ENCODE data around the gene KCNG3. TPM values are rescaled to one million over a fixed set of nuclear protein-coding genes. Genes with fewer than 3 reads are reported as not detected.
A peak's percentile ranks its signal among the peaks of the same experiment; 100 is the strongest.

Gene KCNG3
- total and polyA plus RNA-seq, 2 of the 13 experiments (the other 11 are each of a cell fraction or from before 2014, with no cell fraction given) = 2.8 to 4.8 TPM

GRCh38 chr2:42494355-42495233, 812 bp upstream of the KCNG3 start (continued):
- TF ChIP-seq ZNF749 (CRISPR knock-in tag; IDR thresholded peaks at IDR 0.05; ENCODE audit: borderline replicate concordance) = peak; percentile 21; the same call in 1 of the 2 replicates
- TF ChIP-seq, protein P1, sequence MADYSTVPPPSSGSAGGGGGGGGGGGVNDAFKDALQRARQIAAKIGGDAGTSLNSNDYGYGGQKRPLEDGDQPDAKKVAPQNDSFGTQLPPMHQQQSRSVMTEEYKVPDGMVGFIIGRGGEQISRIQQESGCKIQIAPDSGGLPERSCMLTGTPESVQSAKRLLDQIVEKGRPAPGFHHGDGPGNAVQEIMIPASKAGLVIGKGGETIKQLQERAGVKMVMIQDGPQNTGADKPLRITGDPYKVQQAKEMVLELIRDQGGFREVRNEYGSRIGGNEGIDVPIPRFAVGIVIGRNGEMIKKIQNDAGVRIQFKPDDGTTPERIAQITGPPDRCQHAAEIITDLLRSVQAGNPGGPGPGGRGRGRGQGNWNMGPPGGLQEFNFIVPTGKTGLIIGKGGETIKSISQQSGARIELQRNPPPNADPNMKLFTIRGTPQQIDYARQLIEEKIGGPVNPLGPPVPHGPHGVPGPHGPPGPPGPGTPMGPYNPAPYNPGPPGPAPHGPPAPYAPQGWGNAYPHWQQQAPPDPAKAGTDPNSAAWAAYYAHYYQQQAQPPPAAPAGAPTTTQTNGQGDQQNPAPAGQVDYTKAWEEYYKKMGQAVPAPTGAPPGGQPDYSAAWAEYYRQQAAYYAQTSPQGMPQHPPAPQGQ (CRISPR knock-in tag; IDR thresholded peaks at IDR 0.05; ENCODE audit: borderline replicate concordance) = no peak
- 0 out of 2 replicates have a peak, but pooled peaks have one; percentile 8 for TF ChIP-seq RCOR2 (CRISPR knock-in tag; IDR thresholded peaks at IDR 0.05)
- no peak for TF ChIP-seq CBX2 (IDR thresholded peaks at IDR 0.05; ENCODE audit: low read depth, low read length)
- TF ChIP-seq CBX2 (CRISPR knock-in tag; IDR thresholded peaks at IDR 0.05; ENCODE audit: low read depth) = no peak
- no peak for TF ChIP-seq FOXP1 (IDR thresholded peaks at IDR 0.05)
- TF ChIP-seq FOXP1 (CRISPR knock-in tag; IDR thresholded peaks at IDR 0.05) = no peak
- no peak for TF ChIP-seq BRD4 (CRISPR knock-in tag; IDR thresholded peaks at IDR 0.05)
- TF ChIP-seq SRSF9 (IDR thresholded peaks at IDR 0.05; ENCODE audit: borderline replicate concordance, insufficient read depth, low read depth, low read length, poor library complexity, severe bottlenecking) = no peak
- TF ChIP-seq SOX6 (IDR thresholded peaks at IDR 0.05) = no peak
- TF ChIP-seq SOX6 (CRISPR knock-in tag; IDR thresholded peaks at IDR 0.05) = 0 out of 2 replicates have a peak, but pooled peaks have one; percentile 10
- TF ChIP-seq AHR (CRISPR knock-in tag; IDR thresholded peaks at IDR 0.05) = no peak
- TF ChIP-seq ZMYM4 (CRISPR knock-in tag; IDR thresholded peaks at IDR 0.05) = no peak
- no peak for TF ChIP-seq GTF2F1 (IDR thresholded peaks at IDR 0.05; ENCODE audit: low read length)
- no peak for TF ChIP-seq PITX1 (CRISPR knock-in tag; IDR thresholded peaks at IDR 0.05)
- TF ChIP-seq WIZ (CRISPR knock-in tag; IDR thresholded peaks at IDR 0.05) = no peak
- TF ChIP-seq SMC3 (IDR thresholded peaks at IDR 0.05; ENCODE audit: low read length) = peak; percentile 96
- TF ChIP-seq, protein P2, sequence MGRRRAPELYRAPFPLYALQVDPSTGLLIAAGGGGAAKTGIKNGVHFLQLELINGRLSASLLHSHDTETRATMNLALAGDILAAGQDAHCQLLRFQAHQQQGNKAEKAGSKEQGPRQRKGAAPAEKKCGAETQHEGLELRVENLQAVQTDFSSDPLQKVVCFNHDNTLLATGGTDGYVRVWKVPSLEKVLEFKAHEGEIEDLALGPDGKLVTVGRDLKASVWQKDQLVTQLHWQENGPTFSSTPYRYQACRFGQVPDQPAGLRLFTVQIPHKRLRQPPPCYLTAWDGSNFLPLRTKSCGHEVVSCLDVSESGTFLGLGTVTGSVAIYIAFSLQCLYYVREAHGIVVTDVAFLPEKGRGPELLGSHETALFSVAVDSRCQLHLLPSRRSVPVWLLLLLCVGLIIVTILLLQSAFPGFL (CRISPR knock-in tag; IDR thresholded peaks at IDR 0.05) = no peak
- no peak for TF ChIP-seq ZNF30 (CRISPR knock-in tag; IDR thresholded peaks at IDR 0.05)
- TF ChIP-seq ZNF451 (CRISPR knock-in tag; IDR thresholded peaks at IDR 0.05) = no peak
- TF ChIP-seq ARNTL (CRISPR knock-in tag; IDR thresholded peaks at IDR 0.05) = no peak; the same call in 1 of the 2 replicates
- TF ChIP-seq JUND (CRISPR knock-in tag; IDR thresholded peaks at IDR 0.05) = no peak
- no peak; the same call in 1 of the 2 replicates for TF ChIP-seq NR2C2 (CRISPR knock-in tag; IDR thresholded peaks at IDR 0.05; ENCODE audit: borderline replicate concordance)
- TF ChIP-seq, protein P3, sequence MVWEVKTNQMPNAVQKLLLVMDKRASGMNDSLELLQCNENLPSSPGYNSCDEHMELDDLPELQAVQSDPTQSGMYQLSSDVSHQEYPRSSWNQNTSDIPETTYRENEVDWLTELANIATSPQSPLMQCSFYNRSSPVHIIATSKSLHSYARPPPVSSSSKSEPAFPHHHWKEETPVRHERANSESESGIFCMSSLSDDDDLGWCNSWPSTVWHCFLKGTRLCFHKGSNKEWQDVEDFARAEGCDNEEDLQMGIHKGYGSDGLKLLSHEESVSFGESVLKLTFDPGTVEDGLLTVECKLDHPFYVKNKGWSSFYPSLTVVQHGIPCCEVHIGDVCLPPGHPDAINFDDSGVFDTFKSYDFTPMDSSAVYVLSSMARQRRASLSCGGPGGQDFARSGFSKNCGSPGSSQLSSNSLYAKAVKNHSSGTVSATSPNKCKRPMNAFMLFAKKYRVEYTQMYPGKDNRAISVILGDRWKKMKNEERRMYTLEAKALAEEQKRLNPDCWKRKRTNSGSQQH (CRISPR knock-in tag; IDR thresholded peaks at IDR 0.05; ENCODE audit: low read depth) = no peak
